ENCODE results near the gene SKOR1.

The SKOR1 gene

DNA sequence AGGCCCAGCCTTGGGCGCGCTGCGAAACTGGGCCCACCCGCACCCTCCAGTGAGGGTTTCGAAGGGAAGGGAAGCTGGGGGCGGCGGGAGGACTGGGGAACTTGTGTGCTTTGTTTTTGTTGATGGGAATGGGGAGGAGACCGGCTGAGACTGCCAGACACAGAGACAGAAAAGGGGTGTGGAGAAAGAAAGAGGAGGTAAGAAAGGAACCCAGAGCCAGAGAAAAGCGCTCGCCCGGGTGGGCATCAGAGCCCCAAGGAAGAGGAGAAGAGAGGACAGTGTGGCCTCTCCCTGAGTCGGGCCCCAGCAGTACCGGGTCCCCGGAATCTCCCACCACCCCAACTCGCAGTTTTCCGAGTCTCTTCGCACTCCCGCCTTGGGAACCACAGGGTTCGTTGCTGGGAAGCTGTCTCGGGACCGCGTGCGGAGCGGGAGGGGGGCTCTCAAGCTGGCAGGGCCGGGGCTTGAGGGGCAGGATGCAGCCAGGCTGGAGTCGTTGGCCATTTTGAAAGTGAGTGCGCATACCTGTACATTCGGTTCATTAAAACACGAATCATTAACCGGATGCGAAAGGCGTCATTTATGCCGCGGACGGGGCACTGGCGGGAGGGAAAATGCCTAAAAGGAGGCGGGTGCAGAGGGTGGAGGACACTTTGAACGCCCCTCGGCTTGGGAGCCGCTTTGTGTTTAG is 3.1 kb downstream of the SKOR1 start:
- no peak for DNase-seq (ENCODE audit: low read depth)
- TF ChIP-seq, protein P1, sequence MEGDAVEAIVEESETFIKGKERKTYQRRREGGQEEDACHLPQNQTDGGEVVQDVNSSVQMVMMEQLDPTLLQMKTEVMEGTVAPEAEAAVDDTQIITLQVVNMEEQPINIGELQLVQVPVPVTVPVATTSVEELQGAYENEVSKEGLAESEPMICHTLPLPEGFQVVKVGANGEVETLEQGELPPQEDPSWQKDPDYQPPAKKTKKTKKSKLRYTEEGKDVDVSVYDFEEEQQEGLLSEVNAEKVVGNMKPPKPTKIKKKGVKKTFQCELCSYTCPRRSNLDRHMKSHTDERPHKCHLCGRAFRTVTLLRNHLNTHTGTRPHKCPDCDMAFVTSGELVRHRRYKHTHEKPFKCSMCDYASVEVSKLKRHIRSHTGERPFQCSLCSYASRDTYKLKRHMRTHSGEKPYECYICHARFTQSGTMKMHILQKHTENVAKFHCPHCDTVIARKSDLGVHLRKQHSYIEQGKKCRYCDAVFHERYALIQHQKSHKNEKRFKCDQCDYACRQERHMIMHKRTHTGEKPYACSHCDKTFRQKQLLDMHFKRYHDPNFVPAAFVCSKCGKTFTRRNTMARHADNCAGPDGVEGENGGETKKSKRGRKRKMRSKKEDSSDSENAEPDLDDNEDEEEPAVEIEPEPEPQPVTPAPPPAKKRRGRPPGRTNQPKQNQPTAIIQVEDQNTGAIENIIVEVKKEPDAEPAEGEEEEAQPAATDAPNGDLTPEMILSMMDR (IDR thresholded peaks at IDR 0.05; ENCODE audit: control insufficient read depth, extremely low read depth, insufficient read depth) = no peak
- H3K4me3 ChIP-seq (ENCODE audit: low read depth, low read length) = no peak overlapping the region

DNA sequence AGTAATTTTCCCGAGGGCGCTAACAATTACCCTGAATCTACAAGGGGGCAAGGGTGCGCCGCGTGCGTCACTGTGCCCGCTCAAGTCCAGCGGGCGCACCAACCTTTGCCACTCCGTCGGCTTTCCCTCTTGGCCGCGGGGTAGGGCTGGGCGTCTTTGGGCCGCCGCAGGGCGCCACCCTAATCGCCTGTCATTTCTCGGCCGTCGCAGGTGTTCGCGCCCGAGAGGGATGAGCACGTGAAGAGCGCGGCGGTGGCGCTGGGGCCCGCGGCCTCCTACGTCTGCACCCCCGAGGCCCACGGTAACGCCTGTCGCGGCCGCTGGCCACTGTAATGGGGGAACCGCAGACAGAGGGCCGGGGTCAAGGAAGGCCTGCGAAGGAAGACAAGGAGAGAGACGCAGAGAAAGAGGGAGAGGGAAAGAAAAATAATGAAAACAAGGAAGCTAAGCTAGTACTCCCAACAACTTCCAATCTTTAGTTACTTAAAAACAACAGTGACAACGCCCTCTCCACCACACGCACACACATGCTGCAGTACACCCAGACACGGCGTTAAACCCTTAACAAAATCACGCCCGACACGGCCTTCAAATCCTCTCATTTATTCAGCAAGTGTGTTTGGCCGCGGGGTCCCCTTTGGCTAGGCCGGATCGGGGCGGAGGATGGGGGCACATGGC is 3.8 kb downstream of the SKOR1 start:
- TF ChIP-seq, protein P1 (IDR thresholded peaks at IDR 0.05; ENCODE audit: control insufficient read depth, extremely low read depth, insufficient read depth) = no peak
- no peak overlapping the region for H3K4me3 ChIP-seq (ENCODE audit: low read depth, low read length)
- DNase-seq (ENCODE audit: low read depth) = no peak

DNA sequence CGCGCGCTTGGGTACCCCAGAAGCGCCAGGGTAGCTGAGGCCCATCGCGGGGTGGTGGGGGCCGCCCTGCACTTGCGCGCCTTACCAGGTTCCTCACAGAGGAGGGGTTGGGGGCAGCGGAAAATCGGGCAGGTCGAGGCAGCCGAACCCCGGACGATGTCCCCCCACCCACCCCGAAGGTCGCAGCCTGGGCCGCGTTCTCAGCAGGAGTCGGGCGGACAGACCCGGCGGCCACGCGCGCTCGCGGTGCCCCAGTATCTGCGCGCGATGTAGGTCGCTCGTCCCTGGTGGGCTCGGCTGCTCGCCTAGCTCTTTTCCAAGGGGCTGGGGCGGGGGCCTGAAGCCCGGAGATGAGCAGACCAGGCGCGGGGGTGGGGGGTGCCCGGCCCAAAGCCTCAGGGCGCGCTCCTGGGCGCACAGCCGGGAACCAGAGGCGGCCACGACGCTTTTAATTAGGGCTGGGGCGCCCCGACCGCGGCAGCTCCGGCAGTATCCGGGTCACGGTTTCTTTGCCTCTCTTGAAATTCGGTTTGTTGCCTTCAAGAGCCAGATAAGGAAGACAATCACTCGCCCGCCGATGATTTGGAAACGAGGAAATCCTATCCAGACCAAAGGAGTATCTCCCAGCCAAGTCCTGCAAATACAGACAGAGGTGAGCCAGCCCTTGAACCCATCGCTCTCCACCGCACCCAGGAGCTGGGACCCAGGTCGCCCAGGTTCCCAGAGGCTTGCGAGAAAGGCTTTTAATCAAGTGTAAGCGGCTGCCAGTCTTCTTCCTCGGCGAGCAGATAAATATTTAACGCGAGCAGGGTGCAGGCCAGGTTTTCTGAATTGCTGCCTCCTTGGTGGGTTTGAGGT is 4.6 kb downstream of the SKOR1 start:
- TF ChIP-seq, protein P1 (IDR thresholded peaks at IDR 0.05; ENCODE audit: control insufficient read depth, extremely low read depth, insufficient read depth) = no peak
- no peak overlapping the region for H3K4me3 ChIP-seq (ENCODE audit: low read depth, low read length)
- DNase-seq (ENCODE audit: low read depth) = no peak

DNA sequence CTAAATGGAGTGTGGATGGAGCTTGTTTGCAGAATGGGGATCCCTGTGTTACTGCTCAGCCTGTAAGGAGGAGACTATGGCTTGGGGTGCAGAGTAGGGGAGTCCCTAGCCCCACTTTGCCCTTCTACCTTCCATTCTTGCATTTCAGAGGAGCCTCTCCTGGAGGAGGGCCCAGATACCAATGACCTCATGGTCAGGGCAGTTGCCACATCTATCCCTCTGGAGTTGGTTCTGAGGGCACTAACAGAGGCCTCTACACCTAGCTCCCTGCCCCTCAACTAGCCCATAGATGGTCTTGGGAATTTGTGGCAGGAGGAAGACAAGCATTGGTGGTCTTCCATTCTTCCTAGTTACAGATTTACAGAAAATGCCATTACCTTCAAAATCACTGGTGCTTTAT is 6.1 kb downstream of the SKOR1 start:
- H3K4me3 ChIP-seq (ENCODE audit: low read depth, low read length) = no peak overlapping the region
- no peak for DNase-seq (ENCODE audit: low read depth)
- TF ChIP-seq, protein P1 (IDR thresholded peaks at IDR 0.05; ENCODE audit: control insufficient read depth, extremely low read depth, insufficient read depth) = no peak

DNA sequence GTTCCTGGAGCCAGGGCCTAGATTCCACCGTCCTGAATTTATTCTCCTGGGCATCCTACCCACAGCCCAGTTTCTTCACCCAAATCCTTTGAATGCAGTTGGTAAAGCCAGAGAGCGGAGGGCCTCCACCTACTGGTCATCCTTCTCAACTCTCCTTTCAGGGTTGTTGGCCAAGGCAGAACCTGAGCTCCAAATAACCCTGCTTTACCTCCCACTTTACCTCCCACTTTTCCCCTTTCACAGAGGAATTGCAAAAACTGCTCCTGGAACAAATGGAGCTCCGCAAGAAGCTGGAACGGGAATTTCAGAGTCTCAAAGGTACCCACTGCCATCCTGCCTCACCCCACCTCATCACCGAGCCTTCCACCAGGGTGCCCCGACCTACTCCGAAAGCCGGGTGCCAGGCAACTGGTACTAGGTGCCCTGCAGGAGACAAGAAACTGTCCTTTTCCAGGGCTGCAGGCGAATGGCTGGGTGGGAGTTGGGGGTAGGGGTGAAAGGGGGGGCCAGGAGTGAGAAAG is 6.8 kb downstream of the SKOR1 start:
- H3K4me3 ChIP-seq (ENCODE audit: low read depth, low read length) = no peak overlapping the region
- peak; percentile 17 for DNase-seq (ENCODE audit: low read depth)

More for the DNA sequence above, 6.8 kb downstream of the SKOR1 start:
- TF ChIP-seq, protein P1 (IDR thresholded peaks at IDR 0.05; ENCODE audit: control insufficient read depth, extremely low read depth, insufficient read depth) = peak; percentile 66
